ENCODE data around the gene RSPO1. TPM values are rescaled to one million over a fixed set of nuclear protein-coding genes. Genes with fewer than 3 reads are reported as not detected.

RSPO1 gene
- total RNA-seq, 1 donor from 2014 or later, result 0.20 TPM

DNA sequence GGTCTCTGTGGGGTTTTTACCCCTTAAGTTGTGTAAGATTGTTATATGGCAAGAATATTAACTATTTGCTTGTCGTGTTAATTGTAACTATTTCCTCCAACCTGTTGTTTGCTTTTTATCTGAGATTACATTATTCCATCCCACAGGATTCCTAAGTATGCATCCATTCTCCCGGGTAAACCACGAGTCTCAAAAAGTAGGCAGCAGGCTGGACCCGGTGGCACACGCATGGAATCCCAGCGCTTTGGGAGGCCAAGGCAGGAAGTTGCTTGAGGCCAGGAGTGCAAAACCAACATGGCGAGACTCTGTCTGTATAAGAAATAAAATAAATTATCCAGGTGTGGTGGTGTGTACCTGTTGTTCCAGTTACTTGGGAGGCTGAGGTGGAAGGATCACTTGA lies 12.6 kb upstream of the RSPO1 start:
- TF ChIP-seq CTCF (IDR thresholded peaks at IDR 0.05; ENCODE audit: unreplicated experiment), result no peak
- Mint-ChIP-seq H3K27ac (no peak overlapping the region), H3K9me3 (no peaks in the 10 kb centered on the region), H3K27me3 (ENCODE audit: low read depth) (peaks cover 39% of the 10 kb centered on the region), H3K4me1 (peaks cover 8% of the 10 kb centered on the region), H3K36me3 (no peaks in the 10 kb centered on the region), H3K4me3 (no peak overlapping the region)
- DNase-seq (ENCODE audit: low spot score in 2 of 2, unreplicated experiment in 2 of 2), result no peak

GRCh38 chr1:37641059-37641458 lies 6.4 kb upstream of the RSPO1 start:
- Mint-ChIP-seq H3K36me3 (no peaks in the 10 kb centered on the region), H3K27ac (no peak overlapping the region), H3K4me3 (no peak overlapping the region), H3K27me3 (ENCODE audit: low read depth) (peaks cover 2% of the 10 kb centered on the region), H3K9me3 (no peaks in the 10 kb centered on the region), H3K4me1 (peaks cover 6% of the 10 kb centered on the region)
- TF ChIP-seq CTCF (IDR thresholded peaks at IDR 0.05; ENCODE audit: unreplicated experiment), result no peak
- DNase-seq (ENCODE audit: low spot score in 2 of 2, unreplicated experiment in 2 of 2), result no peak

- DNase-seq (ENCODE audit: low spot score in 2 of 2, unreplicated experiment in 2 of 2), result no peak
- no peak for TF ChIP-seq CTCF (IDR thresholded peaks at IDR 0.05; ENCODE audit: unreplicated experiment)
- Mint-ChIP-seq H3K4me1 (peaks cover 9% of the 10 kb centered on the region), H3K36me3 (no peaks in the 10 kb centered on the region), H3K27me3 (ENCODE audit: low read depth) (peaks cover 29% of the 10 kb centered on the region), H3K27ac (no peak overlapping the region), H3K9me3 (no peaks in the 10 kb centered on the region), H3K4me3 (no peak overlapping the region)
Measured at GRCh38 chr1:37636435-37636834, 1.7 kb upstream of the RSPO1 start.

DNA sequence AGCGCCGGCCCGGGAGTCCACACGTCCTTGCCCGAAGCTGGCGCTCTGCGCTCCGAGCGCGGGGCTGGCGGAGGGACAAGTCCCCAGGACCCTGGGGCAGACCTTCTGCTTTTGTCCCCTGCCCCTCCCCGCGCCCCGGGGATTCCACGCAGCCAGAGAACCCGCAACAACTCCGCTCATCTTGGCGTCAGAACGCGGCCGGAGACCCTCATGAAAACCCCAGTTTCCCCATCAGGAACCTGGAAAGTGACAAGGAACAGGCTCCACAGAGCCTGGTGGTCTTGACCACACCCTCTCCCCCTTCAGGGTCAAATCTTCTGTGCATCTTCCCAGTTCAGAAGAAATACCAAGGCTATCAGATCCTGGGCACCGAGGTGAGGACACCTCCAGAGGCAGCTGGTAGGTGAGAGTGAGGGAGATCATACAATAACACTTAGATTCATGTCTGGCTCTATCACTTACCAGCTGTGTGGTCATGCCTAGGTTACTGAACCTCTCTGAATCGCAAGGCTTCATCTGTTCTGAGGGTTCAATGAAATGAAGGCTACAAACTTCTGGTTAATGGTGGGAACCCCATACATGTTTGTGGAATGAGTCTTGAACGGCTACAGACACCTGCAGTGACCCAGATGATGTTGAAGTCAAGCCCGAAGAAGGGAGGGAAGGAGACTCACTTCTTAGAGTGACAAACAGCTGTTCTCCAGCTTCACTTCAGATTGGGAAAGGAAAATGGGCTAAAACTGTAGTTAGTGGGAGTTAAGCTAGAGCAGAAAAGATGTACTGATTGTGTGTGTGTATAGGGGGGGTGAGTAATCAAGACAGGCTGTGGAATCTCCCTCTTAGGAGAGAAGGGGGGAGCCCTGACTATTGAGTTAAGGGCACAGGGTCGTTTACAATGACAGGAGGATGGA lies 555 bp upstream of the RSPO1 start:
- peak overlapping the region; percentile 54 for H3K4me3 Mint-ChIP-seq
- peaks cover 41% of the 10 kb centered on the region for H3K27me3 Mint-ChIP-seq (ENCODE audit: low read depth)
- no peaks in the 10 kb centered on the region for H3K9me3 Mint-ChIP-seq
- no peak for TF ChIP-seq CTCF (IDR thresholded peaks at IDR 0.05; ENCODE audit: unreplicated experiment)
- peaks cover 9% of the 10 kb centered on the region for H3K4me1 Mint-ChIP-seq
- DNase-seq (ENCODE audit: low spot score in 2 of 2, unreplicated experiment in 2 of 2), result no peak
- no peak overlapping the region for H3K27ac Mint-ChIP-seq
- no peaks in the 10 kb centered on the region for H3K36me3 Mint-ChIP-seq

- no peak for TF ChIP-seq CTCF (IDR thresholded peaks at IDR 0.05; ENCODE audit: unreplicated experiment)
- H3K4me1 Mint-ChIP-seq, result peaks cover 9% of the 10 kb centered on the region
- H3K9me3 Mint-ChIP-seq, result no peaks in the 10 kb centered on the region
- H3K27me3 Mint-ChIP-seq (ENCODE audit: low read depth), result peaks cover 54% of the 10 kb centered on the region
- no peak for DNase-seq (ENCODE audit: low spot score in 2 of 2, unreplicated experiment in 2 of 2)
- H3K4me3 Mint-ChIP-seq, result peak overlapping the region; percentile 41
- no peak overlapping the region for H3K27ac Mint-ChIP-seq
- no peaks in the 10 kb centered on the region for H3K36me3 Mint-ChIP-seq
Measured at GRCh38 chr1:37633938-37634243, 801 bp downstream of the RSPO1 start.
